Fibroblast of skin of scalp (primary cell): Measurements from ENCODE around the gene VIL1.

Experiments used
- DNase-seq: peaks from one replicate; pipeline ENCODE4 v3.0.0-alpha.2; 2013

The VIL1 gene

GRCh38 chr2:218406209-218406948 is 12.5 kb upstream of the VIL1 start:
- DNase-seq = peak; percentile 97

- DNase-seq = peak; percentile 48
Observed at GRCh38 chr2:218406949-218407618, 11.8 kb upstream of the VIL1 start.

GRCh38 chr2:218407717-218408116 is 11.2 kb upstream of the VIL1 start:
- no peak for DNase-seq

GRCh38 chr2:218418321-218418716 is 604 bp upstream of the VIL1 start:
- DNase-seq = no peak

GRCh38 chr2:218419630-218420216 is 800 bp downstream of the VIL1 start:
- DNase-seq = no peak

GRCh38 chr2:218421027-218421426 is 2.1 kb downstream of the VIL1 start:
- no peak for DNase-seq

- DNase-seq = no peak
Observed at GRCh38 chr2:218422403-218423086, 3.6 kb downstream of the VIL1 start.

GRCh38 chr2:218423584-218423983 is 4.7 kb downstream of the VIL1 start:
- no peak for DNase-seq

GRCh38 chr2:218425531-218425930 is 6.6 kb downstream of the VIL1 start:
- DNase-seq = no peak

GRCh38 chr2:218427741-218428140 is 8.8 kb downstream of the VIL1 start:
- DNase-seq = no peak

GRCh38 chr2:218428846-218429558 is 10.1 kb downstream of the VIL1 start:
- DNase-seq = no peak

- no peak for DNase-seq
Observed at GRCh38 chr2:218429911-218430692, 11.2 kb downstream of the VIL1 start.

- no peak for DNase-seq
Observed at GRCh38 chr2:218430721-218431120, 11.8 kb downstream of the VIL1 start.

- no peak for DNase-seq
Observed at GRCh38 chr2:218431878-218432277, 13.0 kb downstream of the VIL1 start.

- DNase-seq = no peak
Observed at GRCh38 chr2:218432676-218433365, 13.9 kb downstream of the VIL1 start.

GRCh38 chr2:218434456-218434855 is 15.5 kb downstream of the VIL1 start:
- DNase-seq = no peak

- no peak for DNase-seq
Observed at GRCh38 chr2:218435003-218435982, 16.4 kb downstream of the VIL1 start.

- DNase-seq = no peak
Observed at GRCh38 chr2:218436992-218437391, 18.1 kb downstream of the VIL1 start.

- no peak for DNase-seq
Observed at GRCh38 chr2:218437969-218438368, 19.0 kb downstream of the VIL1 start.

- DNase-seq = no peak
Observed at GRCh38 chr2:218438596-218438995, 19.7 kb downstream of the VIL1 start.
